G401 (cell line): Measurements from ENCODE around the gene PPY. TPM values are rescaled to one million over a fixed set of nuclear protein-coding genes. Genes with fewer than 3 reads are reported as not detected.
"Not testable (repeated sequence)": the region's sequence is repeated elsewhere in the genome, so short reads cannot be mapped to it uniquely, and the experiment has no call there.

ENCODE experiments used
- DNase-seq: peaks from one replicate; pipeline ENCODE4 v3.0.0-alpha.2; 2015; ENCODE audit warnings: low spot score
- in situ Hi-C: cut with HindIII; loops from 2 replicates; pipeline ENCODE4 v1.10.0; 2016; ENCODE audit warnings: low sequenced_read_pairs, mixed read lengths
- total RNA-seq: library from RNA; depleted of rRNA; stranded (reverse); fragments of >200 nt; shearing (Covaris generic); gene quantifications from 2 replicates; pipeline ENCODE4 v1.2.3, GENCODE V29; 2014; rRNA removed

Gene PPY
- not detected in 2 replicates for total RNA-seq

DNA sequence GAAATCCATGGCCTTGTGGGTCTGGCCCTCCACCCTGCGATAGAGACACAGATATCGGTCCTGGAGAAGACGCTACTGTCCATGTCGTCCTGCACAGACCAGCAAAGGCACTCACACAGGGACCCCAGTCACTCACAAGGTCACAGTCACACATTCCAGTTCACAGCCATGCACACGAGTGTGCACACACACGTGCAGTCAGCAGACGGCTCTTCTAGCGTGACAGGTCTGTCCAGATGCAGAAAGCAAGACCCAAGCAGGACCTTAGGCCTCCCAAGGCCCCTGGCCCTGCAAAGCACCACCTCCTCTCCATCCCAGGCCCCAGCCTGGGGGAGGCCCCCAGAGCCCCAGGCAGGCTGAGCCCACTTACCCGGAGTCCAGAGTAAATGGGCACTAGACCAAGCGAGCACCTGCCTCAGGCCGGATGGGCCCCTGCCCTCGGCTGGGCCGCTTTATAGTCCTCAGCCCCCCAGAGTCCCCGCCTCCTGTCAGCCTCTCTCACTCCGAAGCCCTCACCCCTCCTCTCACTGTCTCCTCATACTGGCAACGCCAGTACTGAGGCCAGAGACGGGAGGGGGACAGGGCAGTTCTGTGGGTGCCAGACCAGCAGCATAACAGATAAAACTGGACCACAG, at the start of gene PPY:
TSS of gene PPY (minus strand) at position 426 of the 635 bp plus-strand sequence. CDS start 822 bp downstream, outside the sequence.
- in situ Hi-C loops: no loop called here

DNA sequence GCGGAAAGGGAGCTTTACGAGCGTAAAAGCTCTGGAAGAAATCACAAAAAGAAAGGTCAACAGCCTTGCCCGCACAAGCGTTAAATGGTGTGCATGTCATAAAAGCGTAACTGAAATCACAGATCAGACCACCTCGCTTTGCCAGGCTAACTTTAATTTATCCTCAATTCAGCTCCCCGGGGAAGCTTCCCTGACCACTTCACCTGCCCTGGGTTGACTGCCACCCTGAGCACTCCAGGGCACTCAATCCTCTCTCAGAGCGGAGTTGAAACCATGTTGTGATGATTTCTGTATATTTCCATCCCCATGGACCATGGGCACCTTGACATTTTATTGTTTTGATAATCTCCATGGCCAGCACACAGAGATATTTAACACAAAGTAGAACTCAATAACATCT, 46.0 kb upstream of the PPY start:
- in situ Hi-C loops: no loop called here

More for the DNA sequence above, at the start of gene PPY:
- DNase-seq: no peak

DNA sequence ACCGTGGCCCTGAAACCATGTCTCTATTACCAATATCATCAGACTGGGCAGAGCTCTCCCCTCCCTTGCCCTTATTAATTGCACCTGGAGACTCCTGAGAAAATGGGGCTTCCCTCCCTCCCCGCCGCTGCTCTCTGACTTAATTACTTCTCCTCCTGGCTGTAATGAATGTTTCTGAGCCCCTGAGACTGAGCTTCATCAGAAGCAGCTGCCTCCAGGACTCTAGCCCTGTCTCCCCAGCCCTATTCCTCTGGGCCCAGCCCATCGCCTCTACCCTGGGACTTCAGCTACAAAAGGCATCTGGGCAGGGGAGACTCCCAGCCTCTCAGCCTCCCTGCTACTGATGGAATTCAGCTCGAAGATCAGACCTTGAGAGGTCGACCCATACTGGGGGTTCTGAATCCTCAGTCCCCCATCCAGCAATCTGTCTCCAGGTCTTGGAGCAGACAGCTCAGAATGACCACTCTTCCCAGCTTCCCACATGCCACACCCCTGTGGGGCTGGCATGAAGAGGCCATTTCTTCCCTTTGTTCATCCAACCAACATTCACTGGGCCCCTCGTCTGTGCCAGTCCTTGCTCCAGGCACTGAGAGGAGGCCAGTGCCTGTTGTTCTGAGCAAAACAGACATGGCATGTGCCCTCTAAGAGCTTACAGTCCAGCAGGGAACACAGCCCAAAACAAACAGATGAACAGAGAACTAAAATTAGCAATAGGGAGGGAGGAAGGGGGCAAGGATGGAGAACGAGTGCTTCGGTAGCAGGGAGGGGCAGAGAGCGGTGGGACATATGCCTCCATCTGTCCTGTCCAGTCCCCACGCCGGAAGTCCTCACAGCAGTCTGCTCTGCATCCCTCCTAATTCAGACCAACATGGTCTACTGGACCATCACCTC, 45.1 kb upstream of the PPY start:
- in situ Hi-C loops: no loop called here
- no peak for DNase-seq

More for the DNA sequence above, 46.0 kb upstream of the PPY start:
- no peak for DNase-seq

DNA sequence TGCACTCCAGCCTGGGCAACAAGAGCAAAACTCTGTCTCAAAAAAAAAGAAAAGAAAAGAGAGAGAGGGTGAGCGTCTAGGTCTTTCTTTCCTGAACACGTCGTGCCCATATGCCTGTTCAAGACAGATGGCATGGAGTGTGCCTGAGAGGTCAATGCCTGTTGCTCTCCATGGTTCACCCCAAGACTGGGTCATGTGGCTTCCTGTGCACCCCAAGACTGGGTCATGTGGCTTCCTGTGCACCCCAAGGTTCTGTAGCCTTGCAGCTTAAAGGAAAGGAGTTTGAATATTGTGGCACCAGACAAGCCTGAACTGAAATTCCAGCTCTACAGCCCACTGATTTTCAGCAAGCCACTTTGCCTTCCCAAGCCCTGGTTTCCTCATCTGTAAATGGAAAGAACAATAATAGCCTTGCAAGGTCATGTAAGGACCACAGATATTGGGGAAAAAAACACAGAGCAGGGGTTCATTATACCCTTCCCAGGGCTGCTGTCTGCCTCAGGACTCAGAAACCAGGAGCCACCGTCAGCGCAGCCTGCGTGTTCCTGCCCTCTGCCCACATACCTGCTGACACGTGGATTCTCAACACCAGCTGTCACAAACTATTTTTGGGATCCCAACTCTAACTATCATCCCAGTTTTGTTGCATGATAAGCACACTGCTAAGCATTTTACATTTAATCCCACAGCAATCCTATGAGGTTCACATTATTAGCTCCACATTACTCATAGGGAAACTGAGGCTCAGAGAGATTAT, 44.1 kb upstream of the PPY start:
- in situ Hi-C loops: no loop called here
- DNase-seq: no peak

GRCh38 chr17:43984521-43984920, 42.2 kb upstream of the PPY start:
- DNase-seq: no peak
- in situ Hi-C loops: no loop called here

GRCh38 chr17:43983515-43984411, 41.5 kb upstream of the PPY start:
- in situ Hi-C loops: no loop called here
- DNase-seq: no peak

- DNase-seq: no peak
- in situ Hi-C loops: no loop called here
Observed at GRCh38 chr17:43983196-43983514, 40.9 kb upstream of the PPY start.

- in situ Hi-C loops: no loop called here
Observed at GRCh38 chr17:43982171-43982570, 39.9 kb upstream of the PPY start.

GRCh38 chr17:43979671-43980070, 37.4 kb upstream of the PPY start:
- in situ Hi-C loops: no loop called here
- no peak for DNase-seq

More at GRCh38 chr17:43982171-43982570, 39.9 kb upstream of the PPY start:
- no peak for DNase-seq

DNA sequence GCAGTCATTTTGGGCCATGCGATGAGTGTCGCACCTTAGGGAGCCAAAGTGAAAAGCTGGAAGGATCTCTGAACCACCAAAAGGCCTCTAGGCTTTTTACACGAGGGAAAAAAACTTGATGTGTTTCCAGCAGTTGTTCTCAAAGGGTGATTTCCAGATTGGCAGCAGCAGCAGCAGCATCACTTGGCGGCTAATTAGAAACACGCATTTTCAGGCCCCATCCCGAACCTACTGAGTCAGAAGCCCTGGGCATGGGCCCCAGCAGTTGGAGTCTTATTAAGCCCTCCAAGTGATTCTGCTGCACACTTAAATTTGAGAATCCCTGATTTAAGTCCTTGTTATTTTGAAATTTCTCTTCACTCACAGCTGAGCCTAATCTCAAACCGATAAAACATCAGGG, 36.7 kb upstream of the PPY start:
- no peak for DNase-seq

DNA sequence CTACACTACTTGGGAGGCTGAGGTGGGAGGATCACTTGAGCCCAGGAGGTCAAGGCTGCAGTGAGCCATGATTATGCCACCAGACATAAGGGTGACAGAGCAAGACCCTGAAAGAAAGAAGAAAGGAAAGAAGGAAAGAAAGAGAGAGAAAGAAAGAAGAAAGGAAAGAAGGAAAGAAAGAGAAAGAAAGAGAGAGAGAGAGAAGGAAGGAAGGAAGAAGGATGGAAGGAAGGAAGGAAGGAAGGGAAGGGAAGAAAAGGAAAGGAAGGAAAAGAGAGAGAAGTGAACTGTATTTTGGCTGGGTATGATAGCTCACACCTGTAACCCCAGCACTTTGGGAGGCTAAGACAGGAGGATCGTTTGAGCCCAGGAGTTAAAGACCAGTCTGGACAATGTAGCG, 35.8 kb upstream of the PPY start:
- in situ Hi-C loops: no loop called here
- no peak for DNase-seq

More for the DNA sequence above, 36.7 kb upstream of the PPY start:
- in situ Hi-C loops: no loop called here

GRCh38 chr17:43976963-43977837, 34.9 kb upstream of the PPY start:
- in situ Hi-C loops: no loop called here
- no peak for DNase-seq

DNA sequence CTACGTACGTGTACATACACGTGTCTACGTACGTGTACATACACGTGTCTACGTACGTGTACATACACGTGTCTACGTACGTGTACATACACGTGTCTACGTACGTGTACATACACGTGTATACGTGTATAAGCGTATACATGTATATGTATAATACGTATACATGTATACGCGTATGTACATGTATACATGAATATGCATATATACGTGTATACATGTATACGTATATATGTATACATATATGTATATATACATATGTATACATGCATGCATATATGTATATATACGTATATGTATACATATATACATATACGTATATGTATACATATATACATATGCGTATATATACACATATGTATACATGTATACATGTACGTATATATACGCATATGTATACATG, 33.6 kb upstream of the PPY start:
- DNase-seq: no peak
- in situ Hi-C loops: no loop called here

GRCh38 chr17:43974382-43975266, 32.3 kb upstream of the PPY start:
- in situ Hi-C loops: no loop called here
- no peak for DNase-seq

DNA sequence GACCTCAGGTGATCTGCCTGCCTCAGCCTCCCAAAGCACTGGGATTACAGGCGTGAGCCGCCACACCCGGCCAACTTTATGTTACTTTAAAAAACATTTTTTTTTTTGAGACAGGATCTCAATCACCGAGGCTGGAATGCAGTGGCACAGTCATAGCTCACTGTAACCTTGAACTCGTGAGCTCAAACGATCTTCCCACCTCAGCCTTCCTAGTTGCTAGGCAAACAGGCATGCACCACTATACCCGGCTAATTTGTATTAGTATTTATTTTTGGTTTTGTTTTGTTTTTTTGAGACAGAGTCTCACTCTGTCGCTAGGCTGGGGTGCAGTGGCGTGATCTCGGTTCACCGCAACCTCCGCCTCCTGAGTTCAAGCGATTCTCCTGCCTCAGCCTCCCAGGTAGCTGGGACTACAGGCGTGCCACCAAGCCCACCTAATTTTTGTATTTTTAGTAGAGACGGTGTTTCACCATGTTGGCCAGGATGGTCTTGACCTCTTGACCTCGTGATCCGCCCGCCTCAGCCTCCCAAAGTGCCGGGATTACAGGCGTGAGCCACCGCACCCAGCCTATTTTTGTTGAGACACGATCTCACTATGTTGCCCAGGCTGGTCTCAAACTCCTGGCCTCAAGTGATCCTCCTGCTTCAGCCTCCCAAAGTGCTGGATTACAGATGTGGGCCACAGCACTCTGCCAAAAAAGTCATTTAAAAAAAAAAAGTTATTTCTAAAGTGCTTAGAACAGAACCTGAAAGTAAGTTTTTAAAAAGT, 30.4 kb upstream of the PPY start:
- in situ Hi-C loops, DNase-seq: not testable (repeated sequence)

DNA sequence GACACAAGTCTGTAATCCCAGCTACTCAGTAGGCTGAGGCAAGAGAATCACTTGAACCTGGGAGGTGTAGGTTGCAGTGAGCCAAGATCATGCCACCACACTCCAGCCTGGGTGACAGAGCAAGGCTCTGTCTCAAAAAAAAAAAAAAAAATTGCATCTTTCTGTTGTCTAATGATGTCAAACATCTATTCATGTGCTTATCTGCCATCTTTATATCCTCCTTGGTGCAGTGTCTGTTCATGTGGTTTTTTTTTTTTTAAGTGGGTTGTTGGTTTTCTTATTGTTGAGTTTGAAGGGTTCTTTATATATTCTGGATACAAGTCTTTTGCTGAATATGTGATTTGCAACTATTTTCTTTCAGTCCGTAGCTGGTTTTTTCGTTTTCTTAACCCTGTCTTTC, 29.2 kb upstream of the PPY start:
- DNase-seq, in situ Hi-C loops: not testable (repeated sequence)
